Activated naive CD8-positive, alpha-beta T cell treated with anti-CD3 and anti-CD28 coated beads, Interleukin-2, amount 10 ng/mL, durations not matched to agents 7 days and 5 days (primary cell): ENCODE measurements around the gene SAFB. TPM values are rescaled to one million over a fixed set of nuclear protein-coding genes. Genes with fewer than 3 reads are reported as not detected.

Experiments
- ATAC-seq: fragments of 150-1000 bp; cut with Tn5 transposase; one replicate; pipeline ENCODE4 v1.10.0; 2021; ENCODE audit warnings: low read depth, moderate library complexity
- POLR2A ChIA-PET: fragments of 350-600 bp; sonication (Branson Sonifier 250); formaldehyde crosslinking; loops from one replicate; lab custom pipeline; 2021; ENCODE audit warnings: antibody characterized with exemption; lab: Charles Lee
- DNase-seq: peaks from one replicate; pipeline ENCODE4 v3.0.0; 2021
- H3K27ac Mint-ChIP-seq: one replicate; pipeline ENCODE4 v1.8.0; 2022; ENCODE audit warnings: mild to moderate bottlenecking, mixed read lengths
- H3K27me3 Mint-ChIP-seq: one replicate; pipeline ENCODE4 v1.8.0; 2022; ENCODE audit warnings: mild to moderate bottlenecking, moderate library complexity, mixed read lengths
- H3K36me3 Mint-ChIP-seq: one replicate; pipeline ENCODE4 v1.8.0; 2021; ENCODE audit warnings: mild to moderate bottlenecking, mixed read lengths
- H3K4me1 Mint-ChIP-seq: one replicate; pipeline ENCODE4 v1.8.0; 2021; ENCODE audit warnings: mixed read lengths
- H3K4me3 Mint-ChIP-seq: one replicate; pipeline ENCODE4 v1.8.0; 2022; ENCODE audit warnings: mild to moderate bottlenecking, moderate library complexity, mixed read lengths
- H3K9me3 Mint-ChIP-seq: one replicate; pipeline ENCODE4 v1.8.0; 2021; ENCODE audit warnings: mixed read lengths
- total RNA-seq, 2 experiments: library from RNA; stranded (reverse); gene quantifications; one replicate each; pipeline ENCODE4 v1.2.3, GENCODE V29; 2021

The SAFB gene
- total RNA-seq, 2 experiments from 2014 or later: 144 to 147 TPM

DNA sequence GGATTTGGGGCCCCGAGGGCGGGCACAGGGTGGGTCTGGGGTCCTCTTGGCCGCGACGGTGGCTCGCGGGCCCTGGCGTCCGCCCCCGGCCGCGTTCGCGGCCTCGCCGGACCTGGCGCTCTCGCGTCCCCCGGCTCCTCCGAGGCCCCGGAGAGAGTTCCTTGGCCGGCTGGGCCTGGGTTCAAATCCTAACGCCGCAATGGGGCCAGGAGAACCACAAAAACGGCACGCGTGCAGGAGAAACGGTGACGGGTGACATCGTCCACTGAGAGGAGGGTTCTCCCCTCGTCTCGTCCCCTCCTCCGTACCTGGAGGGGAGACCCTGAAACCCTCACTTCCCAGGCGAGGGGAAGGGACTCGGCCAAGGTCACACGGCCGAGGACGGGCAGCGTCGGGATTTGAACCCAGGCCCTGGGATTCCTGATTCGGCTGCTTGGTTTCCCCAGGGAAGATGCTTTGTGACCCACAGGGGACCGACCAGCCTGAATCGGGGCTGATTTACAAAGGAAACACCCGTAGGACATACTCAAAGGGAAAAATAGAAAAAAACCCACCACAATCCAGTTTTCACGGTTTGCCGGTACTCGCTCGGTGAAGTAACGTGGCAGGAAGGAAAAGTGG is 624 bp downstream of the SAFB start:
- POLR2A ChIA-PET: interaction anchor here (1.0 to 3.7 kb wide), 10 partner anchors 10 to 898 kb away, joined by 3 to 29 read pairs (median 6); partner anchors contain the start of genes CATSPERD, LONP1 and RPL36

DNA sequence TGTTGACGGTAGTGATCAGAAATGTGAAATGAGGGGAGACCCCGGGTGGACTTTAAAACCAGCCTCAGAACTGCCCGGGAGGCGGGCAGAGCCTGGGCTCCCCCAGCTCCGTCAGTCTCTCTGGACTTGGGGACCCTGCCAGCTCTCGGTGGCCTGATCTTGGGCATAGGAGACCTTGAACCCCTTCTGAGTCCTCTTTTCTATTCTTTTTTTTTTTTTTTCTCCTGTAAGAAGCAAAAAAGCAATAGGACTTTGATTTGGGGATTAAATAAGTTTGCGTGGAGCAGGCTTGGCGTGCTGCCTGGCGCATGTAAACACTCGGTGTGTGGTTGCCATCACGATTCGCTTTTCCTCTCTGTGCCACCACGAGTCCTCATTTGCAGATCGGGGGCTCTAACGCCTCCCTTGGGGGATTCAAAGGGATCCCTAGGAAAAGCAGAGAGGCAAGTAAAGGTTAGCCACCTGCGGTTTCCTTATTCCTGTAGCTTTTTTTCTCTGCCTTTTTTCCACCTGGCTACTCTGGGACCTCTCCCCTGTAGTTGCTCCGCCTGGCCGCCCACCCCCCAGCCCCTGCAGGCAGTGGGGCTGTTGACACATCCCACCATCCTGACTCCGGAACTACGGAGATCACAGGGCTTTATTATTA is 1.3 kb downstream of the SAFB start:
- no peak for DNase-seq

More for the DNA sequence above, 624 bp downstream of the SAFB start:
- H3K36me3 Mint-ChIP-seq: peaks cover 25% of the 10 kb centered on the region
- H3K27me3 Mint-ChIP-seq: no peaks in the 10 kb centered on the region
- H3K4me1 Mint-ChIP-seq: peaks cover 50% of the 10 kb centered on the region
- H3K9me3 Mint-ChIP-seq: no peaks in the 10 kb centered on the region
- DNase-seq (no peak), ATAC-seq (no peak)
- H3K4me3 Mint-ChIP-seq: peak overlapping the region; percentile 99
- peak overlapping the region; percentile 99 for H3K27ac Mint-ChIP-seq

DNA sequence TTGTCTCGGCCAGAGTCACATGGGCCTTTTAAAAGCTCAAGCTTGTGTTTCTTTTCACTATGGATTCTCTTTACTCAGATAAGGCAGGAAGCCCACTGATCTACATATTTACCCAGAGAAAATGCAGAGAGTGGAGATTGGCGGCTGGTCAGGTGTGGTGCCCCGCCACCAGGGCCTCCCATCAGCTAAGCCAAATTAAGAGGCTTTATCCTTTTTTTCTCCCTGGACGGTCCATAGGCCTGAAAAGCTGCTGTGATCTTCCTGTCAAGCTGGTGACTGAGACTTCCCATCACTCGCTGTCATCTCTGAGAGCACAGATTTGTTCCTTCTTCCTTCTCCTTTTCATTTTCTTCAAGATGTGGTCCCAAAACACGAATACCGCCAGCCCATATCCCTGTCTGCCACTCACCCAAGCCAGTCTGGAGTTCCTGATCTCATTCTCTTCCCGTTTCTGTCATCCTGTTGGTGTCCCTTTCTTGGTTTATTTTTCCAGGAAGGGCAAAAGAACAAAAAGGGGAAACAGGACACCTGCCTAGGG is 1.9 kb downstream of the SAFB start:
- no peak for DNase-seq

More for the DNA sequence above, 1.3 kb downstream of the SAFB start:
- Mint-ChIP-seq H3K36me3 (peaks cover 30% of the 10 kb centered on the region), H3K27ac (peak overlapping the region; percentile 82), H3K27me3 (no peaks in the 10 kb centered on the region), H3K4me1 (peaks cover 52% of the 10 kb centered on the region), H3K9me3 (no peaks in the 10 kb centered on the region), H3K4me3 (peak overlapping the region; percentile 99)
- POLR2A ChIA-PET: interaction anchor here (1.6 to 3.4 kb wide), 2 partner anchors 63 to 66 kb away, joined by 9 to 29 read pairs; partner anchors contain the start of gene RPL36
- no peak for ATAC-seq

DNA sequence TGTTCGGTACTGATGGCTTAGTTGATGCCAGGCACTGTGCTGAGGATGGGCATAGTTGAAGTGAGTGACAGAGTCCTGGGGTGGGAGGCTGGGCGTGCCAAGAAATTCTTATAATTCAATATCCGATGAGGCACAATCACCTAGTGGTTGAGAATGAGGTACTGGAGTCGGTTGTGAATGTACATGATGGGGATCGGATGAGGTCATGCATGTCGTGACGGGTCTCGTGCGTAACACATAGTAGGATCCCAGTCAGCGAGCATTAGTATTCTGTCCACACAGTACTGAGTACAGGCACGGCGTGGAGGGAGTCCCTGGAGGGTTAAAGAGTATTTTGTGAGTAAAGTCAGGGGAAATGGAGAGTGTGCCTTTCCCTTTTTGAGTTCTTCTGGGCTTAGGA is 2.8 kb downstream of the SAFB start:
- no peaks in the 10 kb centered on the region for H3K27me3 Mint-ChIP-seq
- POLR2A ChIA-PET: interaction anchor here (0.8 to 1.6 kb wide), 3 partner anchors 61 to 95 kb away, joined by 3 to 9 read pairs (median 3); partner anchors contain the start of genes CATSPERD and RPL36

More for the DNA sequence above, 1.9 kb downstream of the SAFB start:
- Mint-ChIP-seq H3K9me3 (no peaks in the 10 kb centered on the region), H3K27ac (peak overlapping the region; percentile 82), H3K4me1 (peaks cover 54% of the 10 kb centered on the region), H3K36me3 (peaks cover 31% of the 10 kb centered on the region), H3K4me3 (peak overlapping the region; percentile 99), H3K27me3 (no peaks in the 10 kb centered on the region)
- POLR2A ChIA-PET: interaction anchor here (0.8 to 1.6 kb wide), 3 partner anchors 62 to 95 kb away, joined by 3 to 9 read pairs (median 3); partner anchors contain the start of genes CATSPERD and RPL36
- ATAC-seq: no peak

DNA sequence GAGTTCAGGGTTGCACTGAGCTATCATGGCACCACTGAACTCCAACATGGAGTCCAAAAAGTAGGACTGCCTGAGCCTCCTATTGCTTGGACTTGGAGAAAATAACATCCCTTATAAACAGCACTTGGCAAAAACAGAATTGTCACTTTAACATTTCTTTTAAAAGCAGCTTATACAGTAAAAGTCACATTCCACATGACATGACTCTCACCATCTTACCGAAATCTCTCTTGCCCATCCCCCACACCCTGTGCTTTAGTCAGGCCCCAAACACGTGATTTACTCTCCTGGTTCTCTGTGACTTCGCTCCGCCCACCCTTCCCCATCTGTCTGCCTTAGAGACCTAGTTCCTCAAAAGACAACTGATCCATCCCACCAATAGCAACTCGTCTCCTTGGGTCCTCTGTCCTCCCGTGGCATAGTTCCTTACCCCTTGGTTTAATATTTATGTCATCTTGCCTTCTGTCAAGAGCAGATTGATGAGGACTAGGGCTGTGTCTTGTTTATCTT is 4.6 kb downstream of the SAFB start:
- ATAC-seq (no peak), DNase-seq (no peak)
- Mint-ChIP-seq H3K9me3 (no peaks in the 10 kb centered on the region), H3K27me3 (no peaks in the 10 kb centered on the region), H3K4me1 (peaks cover 58% of the 10 kb centered on the region), H3K27ac (peak overlapping the region; percentile 57), H3K4me3 (peak overlapping the region; percentile 3), H3K36me3 (peaks cover 38% of the 10 kb centered on the region)
- POLR2A ChIA-PET: interaction anchor here (0.6 kb wide), 1 partner anchor 816 kb away, joined by 6 read pairs; no protein-coding TSS in a partner anchor

More for the DNA sequence above, 2.8 kb downstream of the SAFB start:
- Mint-ChIP-seq H3K36me3 (peaks cover 26% of the 10 kb centered on the region), H3K9me3 (no peaks in the 10 kb centered on the region), H3K27ac (peak overlapping the region; percentile 82), H3K4me3 (peak overlapping the region; percentile 99), H3K4me1 (peaks cover 52% of the 10 kb centered on the region)
- DNase-seq: no peak
- ATAC-seq: no peak

DNA sequence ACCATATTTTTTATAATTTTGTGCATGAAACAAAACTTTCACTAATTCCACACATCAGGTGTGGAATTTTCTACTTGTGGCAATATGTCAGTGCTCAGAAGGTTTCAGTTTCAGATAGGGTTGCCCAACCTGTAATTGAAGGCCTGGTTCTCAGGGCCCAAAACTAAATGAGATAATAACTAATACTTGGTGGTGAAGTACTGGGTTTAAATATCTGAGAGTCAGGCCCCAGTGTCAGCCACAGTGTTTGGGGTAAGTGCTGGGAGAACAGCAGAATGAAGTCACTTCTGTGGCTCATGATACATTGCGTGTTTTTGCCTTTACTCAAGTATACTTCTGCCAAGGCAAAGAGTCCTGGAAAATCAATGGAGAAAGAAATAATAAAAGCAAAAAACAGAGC is 5.6 kb downstream of the SAFB start:
- POLR2A ChIA-PET: no interaction called here
- Mint-ChIP-seq H3K9me3 (no peaks in the 10 kb centered on the region), H3K27ac (no peak overlapping the region), H3K36me3 (peaks cover 37% of the 10 kb centered on the region), H3K4me3 (peak overlapping the region; percentile 11), H3K4me1 (peaks cover 61% of the 10 kb centered on the region), H3K27me3 (no peaks in the 10 kb centered on the region)
- DNase-seq (no peak), ATAC-seq (no peak)

DNA sequence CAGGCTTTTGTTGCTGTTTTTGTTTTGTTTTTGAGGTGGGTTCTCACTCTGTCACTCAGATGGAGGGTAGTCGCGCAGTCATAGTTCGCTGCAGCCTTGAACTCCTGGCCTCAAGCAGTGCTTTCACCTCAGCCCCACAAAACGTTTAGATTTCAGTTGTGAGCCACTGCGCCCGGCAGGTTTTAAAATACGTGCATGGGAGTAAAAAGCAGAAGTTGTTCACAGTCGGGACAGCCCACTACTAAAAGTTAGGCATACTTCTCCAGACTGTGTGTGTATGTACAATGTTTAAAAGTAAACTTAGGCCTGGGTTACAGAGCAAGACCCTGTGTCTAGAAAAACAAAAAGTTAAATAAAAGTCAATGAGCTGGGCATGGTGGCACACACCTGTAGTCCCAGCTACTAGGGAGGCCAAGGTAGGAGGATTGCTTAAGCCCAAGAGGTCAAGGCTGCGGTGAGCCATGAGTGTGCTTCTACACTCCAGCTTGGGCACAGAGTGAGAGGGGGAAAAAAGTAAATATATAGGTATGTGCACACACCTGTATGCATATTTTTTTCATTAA is 6.1 kb downstream of the SAFB start:
- no peak for ATAC-seq

DNA sequence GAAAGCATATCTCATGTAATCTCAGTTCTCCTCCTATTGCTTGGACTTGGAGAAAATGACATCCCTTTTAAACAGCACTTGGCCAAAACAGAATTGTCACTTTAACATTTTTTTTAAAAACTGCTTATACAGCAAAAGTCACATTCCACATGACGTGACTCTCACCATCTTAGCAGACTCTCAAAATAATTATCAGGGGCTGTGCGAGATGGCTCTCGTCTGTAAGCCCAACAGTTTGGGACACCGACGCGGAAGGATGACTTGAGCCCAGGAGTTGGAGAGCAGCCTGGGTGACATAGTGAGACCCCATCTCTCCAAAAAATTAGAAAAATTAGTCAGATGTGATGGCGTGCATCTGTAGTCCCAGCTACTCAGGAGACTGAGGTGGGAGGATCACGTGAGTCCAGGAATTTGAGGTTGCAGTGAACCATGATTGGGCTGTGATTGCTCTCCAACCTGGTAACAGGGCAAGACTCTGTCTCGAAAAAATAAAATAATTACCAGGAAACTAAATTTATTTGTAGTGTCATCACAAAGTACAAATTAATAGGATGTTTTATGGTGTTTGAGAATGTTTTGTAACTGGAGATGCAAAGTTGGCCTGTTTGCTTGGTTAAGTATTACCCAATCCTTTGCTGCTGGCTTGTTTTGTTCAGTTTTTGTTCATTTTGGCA is 8.8 kb downstream of the SAFB start:
- H3K27ac Mint-ChIP-seq: no peak overlapping the region
- POLR2A ChIA-PET: no interaction called here
- H3K4me1 Mint-ChIP-seq: peaks cover 48% of the 10 kb centered on the region

More for the DNA sequence above, 6.1 kb downstream of the SAFB start:
- POLR2A ChIA-PET: no interaction called here
- Mint-ChIP-seq H3K4me1 (peaks cover 61% of the 10 kb centered on the region), H3K27me3 (no peaks in the 10 kb centered on the region), H3K4me3 (peak overlapping the region; percentile 11), H3K27ac (no peak overlapping the region), H3K9me3 (no peaks in the 10 kb centered on the region), H3K36me3 (peaks cover 37% of the 10 kb centered on the region)
- DNase-seq: no peak

DNA sequence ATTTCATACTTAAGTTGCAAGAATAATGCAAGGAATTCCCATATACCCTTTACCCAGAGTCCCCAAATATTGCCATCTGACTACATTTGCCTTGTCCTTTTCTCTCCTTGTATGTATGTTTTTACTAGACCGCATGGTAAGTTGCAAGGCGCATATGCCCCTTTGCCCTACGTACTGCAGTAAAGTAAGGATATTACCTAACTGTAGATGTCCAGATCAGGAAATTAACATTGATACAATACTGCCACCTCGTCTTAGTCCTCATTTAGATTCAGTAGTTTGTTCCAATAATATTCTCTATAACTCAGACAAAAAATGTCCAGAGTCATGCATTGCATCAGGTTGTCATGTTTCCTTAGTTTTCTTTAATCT is 9.3 kb downstream of the SAFB start:
- DNase-seq (no peak), ATAC-seq (no peak)
- no peaks in the 10 kb centered on the region for H3K27me3 Mint-ChIP-seq
- H3K4me3 Mint-ChIP-seq: no peak overlapping the region
- peaks cover 45% of the 10 kb centered on the region for H3K4me1 Mint-ChIP-seq
- H3K9me3 Mint-ChIP-seq: no peaks in the 10 kb centered on the region
- peaks cover 34% of the 10 kb centered on the region for H3K36me3 Mint-ChIP-seq
- H3K27ac Mint-ChIP-seq: no peak overlapping the region
- POLR2A ChIA-PET: no interaction called here

More for the DNA sequence above, 8.8 kb downstream of the SAFB start:
- H3K4me3 Mint-ChIP-seq: no peak overlapping the region
- peaks cover 34% of the 10 kb centered on the region for H3K36me3 Mint-ChIP-seq
- no peaks in the 10 kb centered on the region for H3K27me3 Mint-ChIP-seq
- no peaks in the 10 kb centered on the region for H3K9me3 Mint-ChIP-seq
- no peak for ATAC-seq
- no peak for DNase-seq

DNA sequence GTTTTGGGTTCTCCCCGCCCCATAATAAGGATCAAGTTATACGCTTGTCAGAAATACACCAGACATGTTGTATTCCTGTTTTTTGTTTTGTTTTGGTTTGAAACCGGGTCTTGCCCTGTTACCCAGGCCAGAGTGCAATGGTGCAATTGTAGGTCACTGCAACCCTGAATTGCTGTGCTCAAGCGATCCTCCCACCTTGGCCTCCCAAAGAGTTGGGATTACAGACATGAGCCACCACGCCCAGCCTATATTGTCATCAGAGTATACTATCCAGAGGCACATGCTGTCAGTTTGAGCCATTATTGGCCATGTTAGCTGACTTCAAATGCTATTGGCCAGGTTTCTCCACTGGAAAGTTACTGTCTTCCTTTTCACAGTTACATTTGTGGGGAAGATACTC is 9.8 kb downstream of the SAFB start:
- peaks cover 40% of the 10 kb centered on the region for H3K4me1 Mint-ChIP-seq
- H3K4me3 Mint-ChIP-seq: no peak overlapping the region
- H3K36me3 Mint-ChIP-seq: peaks cover 31% of the 10 kb centered on the region
- POLR2A ChIA-PET: no interaction called here
- ATAC-seq (no peak), DNase-seq (no peak)
- H3K27ac Mint-ChIP-seq: no peak overlapping the region
- H3K27me3 Mint-ChIP-seq: no peaks in the 10 kb centered on the region
- no peaks in the 10 kb centered on the region for H3K9me3 Mint-ChIP-seq

DNA sequence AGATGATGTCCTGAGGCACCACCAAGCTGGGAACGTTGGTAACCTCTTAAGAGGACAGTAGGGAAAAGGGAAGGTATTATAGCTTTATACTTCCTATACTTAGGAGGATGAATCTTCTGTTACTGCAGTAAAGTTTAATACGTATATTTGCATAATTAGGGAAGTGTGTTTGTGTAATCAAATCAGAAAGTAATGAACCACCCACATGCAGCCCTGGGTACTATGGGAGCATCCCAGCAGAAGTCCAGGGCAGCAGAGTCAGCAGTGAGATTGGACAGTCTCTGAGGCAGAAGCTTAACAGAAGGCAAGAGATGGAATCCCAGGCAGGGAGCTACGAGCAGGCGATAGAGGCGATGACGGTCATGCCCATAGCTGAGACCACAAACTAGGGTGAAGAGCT is 12.5 kb downstream of the SAFB start:
- peaks cover 23% of the 10 kb centered on the region for H3K36me3 Mint-ChIP-seq
- POLR2A ChIA-PET: interaction anchor here (1.6 kb wide), 1 partner anchor 13 kb away, joined by 5 read pairs; the partner anchor contains the start of genes SAFB and SAFB2
- H3K27me3 Mint-ChIP-seq: no peaks in the 10 kb centered on the region
- peaks cover 23% of the 10 kb centered on the region for H3K4me1 Mint-ChIP-seq
- no peak overlapping the region for H3K27ac Mint-ChIP-seq
- ATAC-seq (no peak), DNase-seq (no peak)
- H3K9me3 Mint-ChIP-seq: no peaks in the 10 kb centered on the region
- no peak overlapping the region for H3K4me3 Mint-ChIP-seq

DNA sequence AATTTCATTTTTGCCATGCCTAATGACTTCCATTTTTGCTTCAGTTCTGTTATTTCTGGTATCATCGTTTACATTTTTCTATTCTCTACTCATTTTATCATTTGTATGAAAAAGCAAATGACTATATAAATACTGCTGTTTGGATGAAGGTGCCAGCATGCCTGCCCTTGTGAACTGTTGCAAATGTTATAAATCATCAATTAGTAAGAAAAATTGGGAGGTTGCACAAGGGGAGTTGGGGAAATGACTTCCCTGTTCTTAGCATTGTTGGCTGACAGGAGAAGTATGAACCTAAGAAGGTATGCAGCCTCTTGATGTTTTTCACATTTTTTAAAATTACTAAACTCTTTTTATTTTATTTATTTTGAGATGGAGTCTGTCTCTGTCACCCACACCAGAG is 15.1 kb downstream of the SAFB start:
- POLR2A ChIA-PET: no interaction called here
- H3K27ac Mint-ChIP-seq: no peak overlapping the region
- no peak for ATAC-seq
- H3K4me1 Mint-ChIP-seq: peaks cover 15% of the 10 kb centered on the region
- H3K9me3 Mint-ChIP-seq: no peaks in the 10 kb centered on the region
- no peak for DNase-seq
- peaks cover 12% of the 10 kb centered on the region for H3K36me3 Mint-ChIP-seq
- no peak overlapping the region for H3K4me3 Mint-ChIP-seq
- no peaks in the 10 kb centered on the region for H3K27me3 Mint-ChIP-seq
